Erythroblast (primary cell): Measurements from ENCODE around the gene LIN7B.

Experiments used
- GATA1 ChIP-seq: IDR thresholded peaks from 2 replicates; pipeline ENCODE4 v1.6.1; 2011; ENCODE audit warnings: low read depth, mild to moderate bottlenecking, control low read depth, low read length, moderate library complexity
- POLR2A ChIP-seq: IDR thresholded peaks from 2 replicates; pipeline ENCODE4 v1.6.1; 2011; ENCODE audit warnings: mild to moderate bottlenecking, low read length

GRCh38 chr19:49114630-49115363 is 627 bp downstream of the LIN7B start:
- TF ChIP-seq POLR2A, result no peak
- no peak for TF ChIP-seq GATA1
